Parathyroid adenoma (tissue), 2 donors: ENCODE measurements around the gene CACNA1A.
"Not testable (repeated sequence)": the region's sequence is repeated elsewhere in the genome, so short reads cannot be mapped to it uniquely, and the experiment has no call there.

Experiments used
- H2AFZ ChIP-seq: fragments of 300-600 bp; sonication (generic); one replicate; pipeline ENCODE4 v1.7.0; 2017; ENCODE audit warnings: antibody characterized with exemption, mild to moderate bottlenecking
- H3K27ac ChIP-seq: fragments of 300-600 bp; sonication (generic); one replicate; pipeline ENCODE4 v1.7.0; 2017
- H3K27me3 ChIP-seq: fragments of 300-600 bp; sonication (generic); one replicate; pipeline ENCODE4 v1.7.0; 2017; ENCODE audit warnings: low read length; ENCODE audit not compliant: control insufficient read depth, insufficient read depth
- H3K36me3 ChIP-seq: fragments of 300-600 bp; sonication (generic); one replicate; pipeline ENCODE4 v1.7.0; 2017; ENCODE audit warnings: low read length; ENCODE audit not compliant: control insufficient read depth, insufficient read depth
- H3K4me1 ChIP-seq: fragments of 300-600 bp; sonication (generic); one replicate; pipeline ENCODE4 v1.7.0; 2017; ENCODE audit warnings: control low read depth
- H3K4me2 ChIP-seq: fragments of 300-600 bp; sonication (generic); one replicate; pipeline ENCODE4 v1.7.0; 2017; ENCODE audit warnings: low read length
- H3K4me3 ChIP-seq: fragments of 300-600 bp; sonication (generic); one replicate; pipeline ENCODE4 v1.7.0; 2017; ENCODE audit warnings: low read depth, low read length
- H3K79me2 ChIP-seq: fragments of 300-600 bp; sonication (generic); one replicate; pipeline ENCODE4 v1.7.0; 2017; ENCODE audit warnings: control low read depth
- H3K9ac ChIP-seq: fragments of 300-600 bp; sonication (generic); one replicate; pipeline ENCODE4 v1.7.0; 2017; ENCODE audit warnings: mild to moderate bottlenecking
- H3K9me3 ChIP-seq: fragments of 300-600 bp; sonication (generic); one replicate; pipeline ENCODE4 v1.7.0; 2017; ENCODE audit warnings: low read length; ENCODE audit not compliant: control insufficient read depth
- CTCF ChIP-seq: fragments of 300-600 bp; sonication (generic); IDR thresholded peaks from one replicate; pipeline ENCODE4 v1.7.0; 2017; ENCODE audit warnings: antibody characterized with exemption, mild to moderate bottlenecking
- donor health status: primary hyperparathyroidism.

CACNA1A gene

GRCh38 chr19:13362668-13363067 is 143.6 kb downstream of the CACNA1A start:
- H3K36me3 ChIP-seq: no peaks in the 10 kb centered on the region

DNA sequence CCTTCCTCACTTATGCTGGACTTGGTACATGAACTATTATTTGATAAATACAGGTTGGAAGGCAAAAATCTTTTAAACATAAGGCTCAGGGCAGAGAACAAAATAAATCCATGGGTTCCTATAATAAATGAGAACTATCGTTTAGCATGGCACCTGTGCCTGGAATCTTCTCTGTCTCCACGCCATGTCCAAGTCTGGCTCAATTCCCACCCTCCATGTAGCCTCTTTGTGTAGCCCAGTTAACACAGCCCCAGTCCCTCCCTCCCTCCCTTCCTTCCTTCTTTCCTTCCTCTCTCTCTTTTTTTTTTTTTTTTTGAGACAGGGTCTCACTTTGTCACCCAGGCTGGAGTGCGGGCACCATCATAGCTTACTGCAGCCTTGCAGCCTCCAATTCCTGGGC is 144.6 kb downstream of the CACNA1A start:
- H2AFZ ChIP-seq, H3K27ac ChIP-seq: not testable (repeated sequence)

More at GRCh38 chr19:13362668-13363067, 143.6 kb downstream of the CACNA1A start:
- H3K27me3 ChIP-seq: no peaks in the 10 kb centered on the region
- no peaks in the 10 kb centered on the region for H3K9me3 ChIP-seq
- no peak overlapping the region for H3K27ac ChIP-seq
- no peak overlapping the region for H3K9ac ChIP-seq
- H3K79me2 ChIP-seq: no peaks in the 10 kb centered on the region
- no peaks in the 10 kb centered on the region for H3K4me1 ChIP-seq
- no peak overlapping the region for H3K4me3 ChIP-seq
- no peak overlapping the region for H3K4me2 ChIP-seq
- no peak overlapping the region for H2AFZ ChIP-seq
- TF ChIP-seq CTCF: no peak

DNA sequence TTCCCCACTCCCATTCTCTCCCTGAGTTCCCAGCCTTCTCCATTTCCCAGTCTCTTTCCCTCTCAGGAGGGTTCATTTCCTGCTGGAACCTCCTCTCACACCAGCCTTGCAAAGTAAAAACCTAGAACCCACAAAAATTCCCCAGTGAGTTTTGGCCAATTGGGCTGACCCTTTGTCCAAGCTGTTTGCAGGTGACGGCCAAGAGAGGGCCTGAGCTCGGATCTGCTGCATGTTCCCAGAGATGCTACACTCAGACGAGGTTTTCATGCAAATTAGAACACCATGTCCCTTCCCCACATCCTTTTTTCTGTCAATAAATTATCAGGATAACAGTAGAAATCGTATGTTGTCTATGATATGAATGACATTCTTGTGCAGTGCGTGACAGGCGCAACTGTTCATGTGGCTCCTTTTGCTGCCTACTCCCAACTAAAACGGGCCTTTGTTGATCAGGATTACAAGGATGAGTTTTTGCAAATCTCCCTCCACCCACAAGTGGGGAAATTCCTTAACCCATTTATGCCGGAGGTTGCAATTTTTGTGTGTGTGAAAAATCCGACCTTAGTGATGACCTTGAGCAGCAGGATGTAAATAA is 149.5 kb downstream of the CACNA1A start:
- Histone ChIP-seq H3K27ac (no peak overlapping the region), H3K9ac (no peak overlapping the region), H3K4me3 (no peak overlapping the region), H3K27me3 (no peaks in the 10 kb centered on the region), H3K4me2 (no peak overlapping the region), H3K79me2 (no peaks in the 10 kb centered on the region), H3K9me3 (no peaks in the 10 kb centered on the region), H2AFZ (no peak overlapping the region), H3K36me3 (no peaks in the 10 kb centered on the region), H3K4me1 (no peaks in the 10 kb centered on the region)
- no peak for TF ChIP-seq CTCF

More for the DNA sequence above, 144.6 kb downstream of the CACNA1A start:
- H3K4me1 ChIP-seq, H3K9me3 ChIP-seq, H3K9ac ChIP-seq, H3K79me2 ChIP-seq, H3K27me3 ChIP-seq, H3K4me3 ChIP-seq, H3K4me2 ChIP-seq, H3K36me3 ChIP-seq: not testable (repeated sequence)

- H3K4me3 ChIP-seq: no peak overlapping the region
- no peaks in the 10 kb centered on the region for H3K9me3 ChIP-seq
- no peaks in the 10 kb centered on the region for H3K27me3 ChIP-seq
- no peaks in the 10 kb centered on the region for H3K79me2 ChIP-seq
- no peak overlapping the region for H2AFZ ChIP-seq
- H3K9ac ChIP-seq: no peak overlapping the region
- H3K27ac ChIP-seq: no peak overlapping the region
- no peaks in the 10 kb centered on the region for H3K4me1 ChIP-seq
- no peak for TF ChIP-seq CTCF
- no peaks in the 10 kb centered on the region for H3K36me3 ChIP-seq
- no peak overlapping the region for H3K4me2 ChIP-seq
These were observed 150.1 kb downstream of the CACNA1A start for GRCh38 chr19:13356185-13356584.

GRCh38 chr19:13355356-13355755 is 150.9 kb downstream of the CACNA1A start:
- no peaks in the 10 kb centered on the region for H3K4me1 ChIP-seq
- no peaks in the 10 kb centered on the region for H3K79me2 ChIP-seq
- no peak overlapping the region for H2AFZ ChIP-seq
- no peak overlapping the region for H3K9ac ChIP-seq
- H3K27me3 ChIP-seq: no peaks in the 10 kb centered on the region
- no peak overlapping the region for H3K4me3 ChIP-seq
- no peaks in the 10 kb centered on the region for H3K9me3 ChIP-seq
- H3K36me3 ChIP-seq: no peaks in the 10 kb centered on the region
- no peak overlapping the region for H3K4me2 ChIP-seq
- TF ChIP-seq CTCF: no peak
- no peak overlapping the region for H3K27ac ChIP-seq
